Mesendoderm (in vitro differentiated cells): Measurements from ENCODE around the gene COMMD4.
"Not testable (repeated sequence)": the region's sequence is repeated elsewhere in the genome, so short reads cannot be mapped to it uniquely, and the experiment has no call there.

ENCODE experiments used
- DNase-seq: peaks from one replicate; pipeline ENCODE4 v3.0.0; 2013
- H2AK5ac ChIP-seq: 2 replicates; pipeline ENCODE4 v1.6.1; 2013; ENCODE audit warnings: low read length, inconsistent platforms
- H2BK120ac ChIP-seq: 2 replicates; pipeline ENCODE4 v1.6.1; 2013; ENCODE audit warnings: low read depth, mild to moderate bottlenecking, low read length, moderate library complexity, mixed read lengths
- H2BK15ac ChIP-seq: replicated peaks from 2 replicates; pipeline ENCODE4 v1.6.1; 2013; ENCODE audit warnings: low read depth, mild to moderate bottlenecking, moderate library complexity
- H2BK5ac ChIP-seq: 2 replicates; pipeline ENCODE4 v1.6.1; 2013; ENCODE audit warnings: low read length, inconsistent platforms
- H3K18ac ChIP-seq: 2 replicates; pipeline ENCODE4 v1.6.1; 2013; ENCODE audit warnings: mild to moderate bottlenecking, low read length, mixed read lengths
- H3K23ac ChIP-seq: one replicate; pipeline ENCODE4 v1.6.1; 2013; ENCODE audit warnings: low read length
- H3K27ac ChIP-seq: 2 replicates; pipeline ENCODE4 v1.5.1; 2013; ENCODE audit warnings: low read depth, mild to moderate bottlenecking, inconsistent platforms, low read length, moderate library complexity
- H3K27me3 ChIP-seq: 2 replicates; pipeline ENCODE4 v1.6.1; 2013; ENCODE audit warnings: low read length, control low read depth, mild to moderate bottlenecking, inconsistent platforms; ENCODE audit not compliant: insufficient read depth, poor library complexity
- H3K36me3 ChIP-seq: 2 replicates; pipeline ENCODE4 v1.6.1; 2013; ENCODE audit warnings: low read length, inconsistent platforms; ENCODE audit not compliant: control insufficient read depth, insufficient read depth
- H3K4ac ChIP-seq: one replicate; pipeline ENCODE4 v1.6.1; 2013; ENCODE audit warnings: low read depth, mild to moderate bottlenecking, low read length, moderate library complexity
- H3K4me1 ChIP-seq: 2 replicates; pipeline ENCODE4 v1.6.1; 2013; ENCODE audit warnings: low read depth, low read length, inconsistent platforms; ENCODE audit not compliant: control insufficient read depth
- H3K4me2 ChIP-seq: 2 replicates; pipeline ENCODE4 v1.6.1; 2013; ENCODE audit warnings: low read length
- H3K4me3 ChIP-seq: 2 replicates; pipeline ENCODE4 v1.5.1; 2013; ENCODE audit warnings: mild to moderate bottlenecking, low read length
- H3K56ac ChIP-seq: one replicate; pipeline ENCODE4 v1.6.1; 2013; ENCODE audit warnings: low read length
- H3K79me1 ChIP-seq: 2 replicates; pipeline ENCODE4 v1.6.1; 2013; ENCODE audit warnings: low read length, inconsistent platforms
- H3K79me2 ChIP-seq: 2 replicates; pipeline ENCODE4 v1.6.1; 2013; ENCODE audit warnings: mild to moderate bottlenecking, low read length; ENCODE audit not compliant: control insufficient read depth, insufficient read depth
- H3K9ac ChIP-seq: 2 replicates; pipeline ENCODE4 v1.6.1; 2013; ENCODE audit warnings: low read length, inconsistent platforms
- H4K5ac ChIP-seq: one replicate; pipeline ENCODE4 v1.6.1; 2013; ENCODE audit warnings: low read length
- H4K8ac ChIP-seq: one replicate; pipeline ENCODE4 v1.6.1; 2013; ENCODE audit warnings: low read depth, mild to moderate bottlenecking, control low read depth, low read length, moderate library complexity
- WGBS: extraction: QIAGEN DNeasy Blood & Tissue Kit; methylation state at CpG from one replicate; pipeline ENCODE4 v1.1.7; 2013; ENCODE audit warnings: low lambda C conversion rate, missing lambda C conversion rate; ENCODE audit not compliant: insufficient coverage; ENCODE audit errors: extremely low coverage; 5-methylcytosine and 5-hydroxymethylcytosine counted together

The COMMD4 gene

GRCh38 chr15:75349351-75349669 lies 13.4 kb downstream of the COMMD4 start:
- H3K36me3 ChIP-seq, H4K8ac ChIP-seq, H3K9ac ChIP-seq, DNase-seq, H3K79me2 ChIP-seq, H3K4ac ChIP-seq, H3K56ac ChIP-seq, H2AK5ac ChIP-seq, H3K18ac ChIP-seq, H3K4me3 ChIP-seq, H2BK5ac ChIP-seq, H2BK15ac ChIP-seq, H2BK120ac ChIP-seq, H3K23ac ChIP-seq, H3K27ac ChIP-seq, H3K79me1 ChIP-seq, H3K4me2 ChIP-seq, H3K4me1 ChIP-seq, H4K5ac ChIP-seq, H3K27me3 ChIP-seq: not testable (repeated sequence)
- no CpG with 5 or more reads among the region's 8 CpGs for WGBS

DNA sequence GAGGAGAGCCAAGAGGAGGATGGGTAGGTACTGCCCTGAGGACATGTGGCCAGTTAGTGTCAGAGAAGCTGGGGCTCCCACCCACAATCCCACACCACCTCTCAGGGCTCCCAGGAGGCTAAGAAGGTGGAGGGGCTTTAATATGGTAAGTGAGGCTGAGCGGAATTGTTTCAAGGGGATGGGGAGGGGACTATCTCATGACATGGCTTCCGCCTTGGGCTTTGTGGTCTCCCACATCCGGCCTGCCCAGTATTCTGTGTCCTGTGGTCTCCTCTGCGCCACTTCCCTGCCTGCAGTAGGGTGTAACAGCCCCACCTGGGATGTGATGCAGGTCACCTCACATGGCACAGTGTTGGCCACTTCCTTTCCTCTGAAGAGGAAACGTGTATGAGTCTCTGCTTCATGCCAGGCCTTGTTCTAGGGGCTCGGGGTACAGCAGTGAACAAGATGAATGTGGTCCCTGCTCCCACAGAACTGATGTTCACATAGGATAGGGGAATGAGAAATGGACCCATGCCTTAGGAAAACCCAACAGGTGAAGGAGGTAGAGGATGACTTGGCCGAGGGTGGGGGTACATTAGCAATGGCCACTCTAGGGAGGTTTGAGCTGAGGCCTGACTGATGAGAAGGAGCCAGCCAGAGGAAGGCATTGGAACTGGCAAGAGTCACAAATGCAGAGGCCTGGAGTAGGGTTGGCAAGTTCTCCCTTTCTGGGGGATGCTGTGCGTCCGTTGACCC lies 14.2 kb downstream of the COMMD4 start:
- Histone ChIP-seq H4K5ac (no peak overlapping the region), H3K36me3 (no peaks in the 10 kb centered on the region), H2AK5ac (no peak overlapping the region), H3K4ac (no peak overlapping the region), H3K23ac (no peak overlapping the region), H3K4me1 (no peaks in the 10 kb centered on the region), H3K9ac (no peak overlapping the region), H2BK15ac (no peak overlapping the region), H2BK120ac (no peak overlapping the region), H3K79me1 (no peaks in the 10 kb centered on the region), H2BK5ac (no peak overlapping the region), H3K27ac (no peak overlapping the region), H3K56ac (no peak overlapping the region), H3K18ac (no peak overlapping the region), H3K4me2 (no peak overlapping the region), H3K4me3 (no peak overlapping the region), H3K27me3 (no peaks in the 10 kb centered on the region), H4K8ac (no peak overlapping the region), H3K79me2 (no peaks in the 10 kb centered on the region)
- DNase-seq = no peak
- WGBS = no CpG with 5 or more reads among the region's 9 CpGs

GRCh38 chr15:75350601-75351361 lies 14.9 kb downstream of the COMMD4 start:
- Histone ChIP-seq H4K8ac (no peak overlapping the region), H3K9ac (no peak overlapping the region), H3K4me1 (no peaks in the 10 kb centered on the region), H3K4ac (no peak overlapping the region), H3K56ac (no peak overlapping the region), H3K27me3 (no peaks in the 10 kb centered on the region), H3K23ac (no peak overlapping the region), H3K36me3 (no peaks in the 10 kb centered on the region), H3K27ac (no peak overlapping the region), H4K5ac (no peak overlapping the region), H2BK120ac (no peak overlapping the region), H2AK5ac (no peak overlapping the region), H3K4me3 (no peak overlapping the region), H3K18ac (no peak overlapping the region), H3K79me1 (no peaks in the 10 kb centered on the region), H2BK15ac (no peak overlapping the region), H3K79me2 (no peaks in the 10 kb centered on the region), H3K4me2 (no peak overlapping the region), H2BK5ac (no peak overlapping the region)
- no CpG with 5 or more reads among the region's 7 CpGs for WGBS
- no peak for DNase-seq

DNA sequence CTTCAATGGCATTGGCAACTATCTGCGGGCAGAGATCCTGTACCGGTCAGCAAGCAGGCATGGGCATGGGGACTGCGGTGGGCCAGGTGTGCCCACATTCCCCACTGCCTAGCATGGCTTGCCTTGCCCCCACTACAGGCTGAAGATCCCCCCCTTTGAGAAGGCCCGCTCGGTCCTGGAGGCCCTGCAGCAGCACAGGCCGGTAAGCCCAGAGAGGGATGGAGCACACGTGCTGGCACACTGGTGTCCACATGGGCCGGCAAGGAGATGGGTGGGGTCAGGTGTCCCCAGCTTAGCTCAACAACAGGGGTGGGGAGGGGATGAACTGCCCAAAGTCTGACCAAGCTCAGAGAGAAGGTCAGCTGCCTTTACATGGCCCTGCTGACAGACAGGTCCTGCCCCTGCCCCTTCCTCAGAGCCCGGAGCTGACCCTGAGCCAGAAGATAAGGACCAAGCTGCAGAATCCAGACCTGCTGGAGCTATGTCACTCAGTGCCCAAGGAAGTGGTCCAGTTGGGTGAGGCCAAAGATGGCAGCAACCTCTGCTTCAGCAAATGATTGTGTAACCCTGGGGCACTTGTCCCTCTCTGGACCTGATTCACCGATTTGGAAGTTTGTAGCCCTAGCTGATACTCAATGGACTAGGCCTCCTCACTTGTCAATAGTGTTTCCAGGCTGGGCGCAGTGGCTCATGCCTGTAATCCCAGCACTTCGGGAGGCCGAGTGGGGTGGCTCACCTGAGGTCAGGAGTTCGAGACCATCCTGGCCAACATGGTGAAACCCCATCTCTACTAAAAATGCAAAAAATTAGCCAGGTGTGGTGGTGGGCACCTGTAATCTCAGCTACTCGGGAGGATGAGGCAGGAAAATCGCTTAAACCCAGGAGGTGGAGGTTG lies 16.6 kb downstream of the COMMD4 start:
- H3K56ac ChIP-seq = no peak overlapping the region
- no peak overlapping the region for H3K9ac ChIP-seq
- WGBS = no CpG with 5 or more reads among the region's 16 CpGs
- H3K27me3 ChIP-seq = no peaks in the 10 kb centered on the region
- no peaks in the 10 kb centered on the region for H3K36me3 ChIP-seq
- H2BK120ac ChIP-seq = no peak overlapping the region
- no peaks in the 10 kb centered on the region for H3K4me1 ChIP-seq
- H3K4me2 ChIP-seq = no peak overlapping the region
- H4K8ac ChIP-seq = no peak overlapping the region
- no peak overlapping the region for H2BK15ac ChIP-seq
- H3K27ac ChIP-seq = no peak overlapping the region
- no peak overlapping the region for H3K23ac ChIP-seq
- H3K79me2 ChIP-seq = no peaks in the 10 kb centered on the region
- H3K79me1 ChIP-seq = no peaks in the 10 kb centered on the region
- H4K5ac ChIP-seq = no peak overlapping the region
- H2BK5ac ChIP-seq = no peak overlapping the region
- no peak overlapping the region for H3K4ac ChIP-seq
- H2AK5ac ChIP-seq = no peak overlapping the region
- DNase-seq = no peak
- H3K18ac ChIP-seq = no peak overlapping the region
- H3K4me3 ChIP-seq = no peak overlapping the region

GRCh38 chr15:75353604-75354003 lies 17.7 kb downstream of the COMMD4 start:
- no peak overlapping the region for H2BK5ac ChIP-seq
- no peak overlapping the region for H3K9ac ChIP-seq
- no peak for DNase-seq
- H4K8ac ChIP-seq = no peak overlapping the region
- no peak overlapping the region for H3K27ac ChIP-seq
- H3K4me1 ChIP-seq = no peaks in the 10 kb centered on the region
- no peak overlapping the region for H3K4me2 ChIP-seq
- no CpG with 5 or more reads among the region's 7 CpGs for WGBS
- no peak overlapping the region for H3K23ac ChIP-seq
- H3K79me2 ChIP-seq = no peaks in the 10 kb centered on the region
- no peaks in the 10 kb centered on the region for H3K79me1 ChIP-seq
- H3K4me3 ChIP-seq = no peak overlapping the region
- no peak overlapping the region for H3K18ac ChIP-seq
- no peak overlapping the region for H3K56ac ChIP-seq
- H3K4ac ChIP-seq = no peak overlapping the region
- no peaks in the 10 kb centered on the region for H3K27me3 ChIP-seq
- no peak overlapping the region for H2BK120ac ChIP-seq
- no peak overlapping the region for H4K5ac ChIP-seq
- no peak overlapping the region for H2AK5ac ChIP-seq
- no peak overlapping the region for H2BK15ac ChIP-seq
- no peaks in the 10 kb centered on the region for H3K36me3 ChIP-seq
